Uterus (tissue), 2 donors: ENCODE measurements around the gene CACNB2.

Experiments
- POLR2A ChIP-seq, 2 donors: fragments of 450-650 bp; IDR thresholded peaks; one replicate each; pipeline ENCODE4 v1.6.1; 2016; ENCODE audit warnings: antibody characterized with exemption in 2 of 2, mild to moderate bottlenecking in 1 of 2, moderate library complexity in 1 of 2
- TF ChIP-seq, protein P1 (sequence below), 4 experiments: fragments of 200-600 bp in 2 of 4; fragments of 450-650 bp in 2 of 4; sonication (generic) in 2 of 4; IDR thresholded peaks; one replicate each; pipeline ENCODE4 v1.5.1; 2016 to 2019; ENCODE audit warnings: antibody characterized with exemption in 4 of 4, mild to moderate bottlenecking in 2 of 4, moderate library complexity in 1 of 4

DNA sequence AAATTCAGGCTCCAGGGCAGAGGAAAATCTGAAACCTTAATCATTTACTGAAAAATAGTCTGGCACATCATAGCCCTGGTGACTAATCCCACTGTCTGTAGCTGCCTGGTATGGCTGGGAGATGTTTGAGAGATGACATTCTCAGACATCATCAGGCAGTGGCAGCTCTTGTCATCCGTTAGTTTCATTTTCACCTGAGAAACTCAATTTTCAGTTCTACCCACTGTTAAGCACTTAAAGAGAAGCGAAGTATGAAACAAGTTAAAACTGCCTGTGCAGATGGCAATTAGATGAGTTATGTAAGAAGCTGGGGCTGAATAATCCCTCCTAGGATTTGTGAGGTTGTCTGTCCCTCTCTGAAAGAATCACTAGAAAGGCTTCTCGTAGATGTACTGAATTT, 361.0 kb downstream of the CACNB2 start:
- no peak for TF ChIP-seq POLR2A (IDR thresholded peaks at IDR 0.05)
- TF ChIP-seq, protein P1, sequence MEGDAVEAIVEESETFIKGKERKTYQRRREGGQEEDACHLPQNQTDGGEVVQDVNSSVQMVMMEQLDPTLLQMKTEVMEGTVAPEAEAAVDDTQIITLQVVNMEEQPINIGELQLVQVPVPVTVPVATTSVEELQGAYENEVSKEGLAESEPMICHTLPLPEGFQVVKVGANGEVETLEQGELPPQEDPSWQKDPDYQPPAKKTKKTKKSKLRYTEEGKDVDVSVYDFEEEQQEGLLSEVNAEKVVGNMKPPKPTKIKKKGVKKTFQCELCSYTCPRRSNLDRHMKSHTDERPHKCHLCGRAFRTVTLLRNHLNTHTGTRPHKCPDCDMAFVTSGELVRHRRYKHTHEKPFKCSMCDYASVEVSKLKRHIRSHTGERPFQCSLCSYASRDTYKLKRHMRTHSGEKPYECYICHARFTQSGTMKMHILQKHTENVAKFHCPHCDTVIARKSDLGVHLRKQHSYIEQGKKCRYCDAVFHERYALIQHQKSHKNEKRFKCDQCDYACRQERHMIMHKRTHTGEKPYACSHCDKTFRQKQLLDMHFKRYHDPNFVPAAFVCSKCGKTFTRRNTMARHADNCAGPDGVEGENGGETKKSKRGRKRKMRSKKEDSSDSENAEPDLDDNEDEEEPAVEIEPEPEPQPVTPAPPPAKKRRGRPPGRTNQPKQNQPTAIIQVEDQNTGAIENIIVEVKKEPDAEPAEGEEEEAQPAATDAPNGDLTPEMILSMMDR (IDR thresholded peaks at IDR 0.05) = no peak
